ENCODE data around the gene STOM.

STOM gene

GRCh38 chr9:121316852-121317373 is 53.1 kb downstream of the STOM start (continued):
- no peak for TF ChIP-seq ZNF670 (tag by site-specific recombination; IDR thresholded peaks at IDR 0.05; ENCODE audit: low read depth)

- Histone ChIP-seq H3K27ac (ENCODE audit: extremely low read depth, low read depth, low read length) (no peak overlapping the region), H3K36me3 (ENCODE audit: control insufficient read depth in 2 of 2, insufficient read depth in 1 of 2, low read length in 2 of 2) (peaks cover 0 to 49% of the 10 kb centered on the region in 2 experiments; a peak in 1 of 3 replicates), H3K4me1 (ENCODE audit: control insufficient read depth, insufficient read depth, low read length) (no peaks in the 10 kb centered on the region), H3K9me3 (ENCODE audit: control insufficient read depth, insufficient read depth, low read depth, low read length) (no peaks in the 10 kb centered on the region), H3K4me3 (ENCODE audit: low read depth, low read length) (no peak overlapping the region)
- POLR2A ChIA-PET: no interaction called here
- TF ChIP-seq ZBTB21 (tag by site-specific recombination; IDR thresholded peaks at IDR 0.05) (no peak), ZNF132 (tag by site-specific recombination; IDR thresholded peaks at IDR 0.05; ENCODE audit: borderline replicate concordance) (no peak), BCL11A (tag by site-specific recombination; IDR thresholded peaks at IDR 0.05; ENCODE audit: low read depth) (no peak), ZNF555 (tag by site-specific recombination; conservative IDR thresholded peaks at IDR 0.05) (no peak), ZNF398 (tag by site-specific recombination; IDR thresholded peaks at IDR 0.05) (no peak), ATF2 (tag by site-specific recombination; IDR thresholded peaks at IDR 0.05; ENCODE audit: low read depth) (no peak), ZNF211 (tag by site-specific recombination; IDR thresholded peaks at IDR 0.05; ENCODE audit: low read depth) (no peak), ZNF280D (tag by site-specific recombination; IDR thresholded peaks at IDR 0.05) (no peak), ZNF174 (tag by site-specific recombination; IDR thresholded peaks at IDR 0.05) (no peak), ZNF510 (tag by site-specific recombination; IDR thresholded peaks at IDR 0.05; ENCODE audit: insufficient replicate concordance) (no peak), HOXA7 (CRISPR knock-in tag; IDR thresholded peaks at IDR 0.05; ENCODE audit: borderline replicate concordance) (no peak), ZNF175 (tag by site-specific recombination; IDR thresholded peaks at IDR 0.05) (no peak), ZNF596 (tag by site-specific recombination; IDR thresholded peaks at IDR 0.05) (no peak), ZNF133 (tag by site-specific recombination; IDR thresholded peaks at IDR 0.05) (no peak), ZNF518A (tag by site-specific recombination; conservative IDR thresholded peaks at IDR 0.05; ENCODE audit: low read depth) (no peak), ZNF529 (tag by site-specific recombination; IDR thresholded peaks at IDR 0.05; ENCODE audit: insufficient replicate concordance) (no peak), ZNF664 (tag by site-specific recombination; IDR thresholded peaks at IDR 0.05) (no peak), AEBP2 (tag by site-specific recombination; IDR thresholded peaks at IDR 0.05; ENCODE audit: borderline replicate concordance) (no peak), ZNF701 (tag by site-specific recombination; IDR thresholded peaks at IDR 0.05) (no peak), ZBTB48 (tag by site-specific recombination; IDR thresholded peaks at IDR 0.05) (no peak)
- CTCF ChIA-PET: interaction anchor here (0.9 to 7.5 kb wide), 8 partner anchors 8 to 104 kb away, joined by 4 to 236 read pairs (median 8); no protein-coding TSS in a partner anchor
Observed at GRCh38 chr9:121316378-121316777, 53.7 kb downstream of the STOM start.
